ENCODE measurements around the gene WASF1. TPM values are rescaled to one million over a fixed set of nuclear protein-coding genes. Genes with fewer than 3 reads are reported as not detected.

The WASF1 gene
- total RNA-seq, 1 donor from 2014 or later: 4.3 TPM

DNA sequence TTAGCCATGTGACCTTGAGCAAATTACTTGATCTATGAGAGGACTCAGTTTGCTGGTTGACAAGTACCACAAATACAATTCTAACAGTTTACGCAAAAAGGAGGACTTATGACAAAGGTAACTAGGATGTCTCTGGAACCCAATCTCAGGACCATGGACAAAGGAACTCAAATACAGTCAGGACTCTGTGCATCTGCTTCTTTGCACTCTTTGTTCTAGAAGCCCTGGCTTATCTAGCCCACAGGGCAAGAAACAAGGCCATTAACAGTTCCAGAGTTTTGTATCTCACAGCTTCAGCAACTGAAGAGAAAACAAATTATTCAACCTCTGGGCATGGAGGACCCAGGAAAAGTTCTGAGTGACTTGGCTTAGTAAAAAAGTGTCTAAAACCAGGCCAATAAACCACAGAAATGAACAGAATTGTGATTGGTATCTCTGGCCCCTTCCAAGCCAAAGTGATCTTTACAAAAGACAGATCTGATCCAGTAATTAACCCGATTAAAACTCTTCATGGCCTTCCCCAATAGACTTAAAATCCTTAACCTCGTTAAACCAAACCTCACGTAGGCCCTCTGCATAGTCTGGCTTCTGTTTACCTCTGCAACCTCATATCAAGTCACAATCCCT lies 5.9 kb downstream of the WASF1 start:
- no peak for ATAC-seq
- no peak for DNase-seq
- intact Hi-C loops (cut with DNase I): no loop called here
- no peak overlapping the region for H3K27ac ChIP-seq
- no peaks in the 10 kb centered on the region for H3K36me3 ChIP-seq
- H3K27me3 ChIP-seq (ENCODE audit: low read depth): no peaks in the 10 kb centered on the region
- H3K4me1 ChIP-seq: peaks cover 4% of the 10 kb centered on the region
- no peaks in the 10 kb centered on the region for H3K9me3 ChIP-seq
- TF ChIP-seq, protein P1, sequence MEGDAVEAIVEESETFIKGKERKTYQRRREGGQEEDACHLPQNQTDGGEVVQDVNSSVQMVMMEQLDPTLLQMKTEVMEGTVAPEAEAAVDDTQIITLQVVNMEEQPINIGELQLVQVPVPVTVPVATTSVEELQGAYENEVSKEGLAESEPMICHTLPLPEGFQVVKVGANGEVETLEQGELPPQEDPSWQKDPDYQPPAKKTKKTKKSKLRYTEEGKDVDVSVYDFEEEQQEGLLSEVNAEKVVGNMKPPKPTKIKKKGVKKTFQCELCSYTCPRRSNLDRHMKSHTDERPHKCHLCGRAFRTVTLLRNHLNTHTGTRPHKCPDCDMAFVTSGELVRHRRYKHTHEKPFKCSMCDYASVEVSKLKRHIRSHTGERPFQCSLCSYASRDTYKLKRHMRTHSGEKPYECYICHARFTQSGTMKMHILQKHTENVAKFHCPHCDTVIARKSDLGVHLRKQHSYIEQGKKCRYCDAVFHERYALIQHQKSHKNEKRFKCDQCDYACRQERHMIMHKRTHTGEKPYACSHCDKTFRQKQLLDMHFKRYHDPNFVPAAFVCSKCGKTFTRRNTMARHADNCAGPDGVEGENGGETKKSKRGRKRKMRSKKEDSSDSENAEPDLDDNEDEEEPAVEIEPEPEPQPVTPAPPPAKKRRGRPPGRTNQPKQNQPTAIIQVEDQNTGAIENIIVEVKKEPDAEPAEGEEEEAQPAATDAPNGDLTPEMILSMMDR (IDR thresholded peaks at IDR 0.05): no peak
- no peak overlapping the region for H3K4me3 ChIP-seq

DNA sequence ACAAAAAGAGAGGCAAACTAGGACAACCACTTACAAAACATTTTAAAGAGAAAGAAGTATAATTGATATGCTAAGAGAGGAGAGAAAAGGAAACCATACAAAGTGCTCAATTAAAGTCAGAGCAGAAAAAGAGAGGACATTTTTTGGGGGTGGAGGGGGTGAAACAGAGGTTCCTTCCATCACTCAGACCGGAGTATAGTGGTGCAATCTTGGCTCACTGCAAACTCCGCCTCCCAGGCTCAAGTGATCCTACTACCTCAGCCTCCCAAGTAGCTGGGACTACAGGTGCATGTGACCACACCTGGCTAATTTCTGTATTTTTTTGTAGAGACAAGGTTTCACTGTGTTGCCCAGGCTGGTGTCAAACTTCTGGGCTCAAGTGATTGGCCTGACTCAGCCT lies 9.4 kb downstream of the WASF1 start:
- Histone ChIP-seq H3K4me3 (no peak overlapping the region), H3K27me3 (ENCODE audit: low read depth) (no peaks in the 10 kb centered on the region), H3K4me1 (no peaks in the 10 kb centered on the region), H3K27ac (no peak overlapping the region), H3K36me3 (no peaks in the 10 kb centered on the region), H3K9me3 (no peaks in the 10 kb centered on the region)
- no peak for ATAC-seq
- TF ChIP-seq, protein P1 (IDR thresholded peaks at IDR 0.05): no peak
- intact Hi-C loops (cut with DNase I): no loop called here
- no peak for DNase-seq

DNA sequence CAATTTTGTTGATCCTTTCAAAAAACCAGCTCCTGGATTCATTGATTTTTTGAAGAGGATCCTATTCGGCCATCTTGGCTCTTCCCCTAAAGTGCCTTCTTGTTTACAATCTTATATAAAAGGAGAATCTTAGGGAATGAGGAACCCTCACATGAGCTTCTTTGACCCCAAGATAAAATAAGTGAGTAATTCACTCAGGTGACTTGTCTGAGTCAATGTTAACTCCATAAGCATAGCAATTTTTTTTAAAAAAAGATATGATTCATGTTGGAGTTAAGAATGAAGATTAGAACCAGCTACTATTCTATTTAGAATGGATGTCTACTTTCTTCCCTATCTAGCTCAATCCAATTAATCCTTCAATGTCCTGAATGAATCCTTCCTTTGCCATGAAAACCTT lies 21.0 kb downstream of the WASF1 start:
- TF ChIP-seq, protein P1 (IDR thresholded peaks at IDR 0.05): no peak
- no peaks in the 10 kb centered on the region for H3K36me3 ChIP-seq

DNA sequence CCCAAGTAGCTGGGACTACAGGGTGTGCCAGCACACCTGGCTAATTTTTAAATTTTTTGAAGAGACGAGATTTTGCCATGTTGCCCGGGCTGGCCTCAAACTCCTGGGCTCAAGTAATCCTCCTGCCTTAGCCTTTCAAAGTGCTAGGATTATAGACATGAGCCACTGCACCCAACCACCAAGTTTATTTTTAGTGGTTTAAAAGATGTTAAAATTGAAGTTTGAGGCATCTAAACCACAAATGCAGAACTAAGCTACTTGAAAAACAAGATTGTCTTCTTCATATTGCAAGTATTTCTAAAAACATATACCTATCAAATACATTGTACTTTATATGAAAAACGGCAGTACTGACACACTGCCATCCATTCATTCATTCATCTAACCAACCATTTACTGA lies 31.6 kb downstream of the WASF1 start:
- Histone ChIP-seq H3K36me3 (no peaks in the 10 kb centered on the region), H3K27ac (no peak overlapping the region), H3K4me3 (no peak overlapping the region), H3K9me3 (no peaks in the 10 kb centered on the region), H3K4me1 (no peaks in the 10 kb centered on the region), H3K27me3 (ENCODE audit: low read depth) (no peaks in the 10 kb centered on the region)
- intact Hi-C loops (cut with DNase I): no loop called here
- DNase-seq (no peak), ATAC-seq (no peak)
- TF ChIP-seq, protein P1 (IDR thresholded peaks at IDR 0.05): no peak

More for the DNA sequence above, 21.0 kb downstream of the WASF1 start:
- intact Hi-C loops (cut with DNase I): no loop called here
- Histone ChIP-seq H3K4me3 (no peak overlapping the region), H3K27me3 (ENCODE audit: low read depth) (no peaks in the 10 kb centered on the region), H3K27ac (no peak overlapping the region), H3K4me1 (no peaks in the 10 kb centered on the region), H3K9me3 (no peaks in the 10 kb centered on the region)
- no peak for DNase-seq
- ATAC-seq: no peak

DNA sequence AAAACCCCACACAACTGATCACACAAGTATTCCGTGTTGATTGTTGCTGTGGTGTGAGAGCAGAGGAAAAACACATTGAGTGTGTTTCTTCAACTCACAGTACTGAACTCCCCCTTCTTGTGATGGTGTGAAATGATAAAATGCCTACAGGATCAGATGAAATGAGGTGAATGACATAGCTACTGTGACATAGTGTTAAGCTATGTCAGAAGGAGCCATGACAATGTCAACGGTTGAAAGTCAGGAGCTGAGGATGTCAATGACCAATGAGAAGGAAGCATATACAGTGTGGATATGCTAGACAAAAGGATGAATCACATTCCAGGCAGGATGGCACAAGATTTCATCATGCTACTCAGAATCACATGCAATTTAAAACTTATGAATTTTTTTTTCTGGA lies 38.8 kb downstream of the WASF1 start:
- Histone ChIP-seq H3K36me3 (no peaks in the 10 kb centered on the region), H3K27ac (no peak overlapping the region), H3K4me3 (no peak overlapping the region), H3K9me3 (no peaks in the 10 kb centered on the region), H3K27me3 (ENCODE audit: low read depth) (no peaks in the 10 kb centered on the region), H3K4me1 (no peaks in the 10 kb centered on the region)
- ATAC-seq (no peak), DNase-seq (no peak)
- intact Hi-C loops (cut with DNase I): no loop called here
- TF ChIP-seq, protein P1 (IDR thresholded peaks at IDR 0.05): no peak
